Panc1 (cell line): ENCODE measurements around the gene PROX1. TPM values are rescaled to one million over a fixed set of nuclear protein-coding genes. Genes with fewer than 3 reads are reported as not detected.

Source experiments
- ATAC-seq: fragments of 200-7000 bp; cut with Tn5 transposase; 2 replicates; pipeline ENCODE4 v1.9.1; 2020; ENCODE audit warnings: mild to moderate bottlenecking, moderate library complexity
- BruUV-seq: library from RNA; stranded (reverse); fragments of 400-500 nt; replicated peaks from 2 replicates; lab custom pipeline; 2021; lab: Mats Ljungman, UMichigan
- CTCF ChIA-PET: fragments of 300-600 bp; sonication (Branson Sonifier 250); formaldehyde crosslinking; loops from one replicate; lab custom pipeline; 2022; ENCODE audit warnings: antibody characterized with exemption; lab: Charles Lee
- POLR2A ChIA-PET: fragments of 300-600 bp; sonication (Branson Sonifier 250); formaldehyde crosslinking; loops from one replicate; lab custom pipeline; 2022; ENCODE audit warnings: antibody characterized with exemption; lab: Charles Lee
- DNase-seq: peaks from one replicate; pipeline ENCODE4 v3.0.0-alpha.2; 2010; ENCODE audit warnings: low read depth, low spot score
- H3K27ac ChIP-seq: 2 replicates; pipeline ENCODE4 v1.5.1; 2011; ENCODE audit warnings: mild to moderate bottlenecking, low read length, inconsistent platforms
- H3K27me3 ChIP-seq: fragments of 200-500 bp; sonication (Bioruptor generic); 2 replicates; pipeline ENCODE4 v1.6.0; 2014; ENCODE audit warnings: low read length, inconsistent platforms; ENCODE audit not compliant: control insufficient read depth, insufficient read depth
- H3K36me3 ChIP-seq: fragments of 200-500 bp; sonication (Bioruptor generic); 2 replicates; pipeline ENCODE4 v1.5.1; 2014; ENCODE audit warnings: inconsistent platforms, mild to moderate bottlenecking, low read length, moderate library complexity; ENCODE audit not compliant: control insufficient read depth, insufficient read depth
- H3K4me1 ChIP-seq: 2 replicates; pipeline ENCODE4 v1.5.1; 2011; ENCODE audit warnings: inconsistent platforms, mild to moderate bottlenecking, low read length, moderate library complexity; ENCODE audit not compliant: control insufficient read depth, insufficient read depth
- H3K4me3 ChIP-seq, 2 experiments: 2 replicates each; pipeline ENCODE4 v1.5.1; 2011 to 2012; ENCODE audit warnings: low read depth in 2 of 2, low read length in 2 of 2, mild to moderate bottlenecking in 2 of 2, inconsistent platforms in 1 of 2, moderate library complexity in 1 of 2
- H3K9me3 ChIP-seq: fragments of 200-500 bp; sonication (Bioruptor generic); 2 replicates; pipeline ENCODE4 v1.5.1; 2014; ENCODE audit warnings: low read depth, mild to moderate bottlenecking, inconsistent platforms, low read length, moderate library complexity; ENCODE audit not compliant: control insufficient read depth, insufficient read depth
- CTCF ChIP-seq: fragments of 450-650 bp; IDR thresholded peaks from 2 replicates; pipeline ENCODE4 v1.5.1; 2017; ENCODE audit warnings: mild to moderate bottlenecking
- POLR2AphosphoS5 ChIP-seq: IDR thresholded peaks from 2 replicates; pipeline ENCODE4 v1.6.1; 2012; ENCODE audit warnings: mild to moderate bottlenecking, low read depth, low read length, moderate library complexity
- REST ChIP-seq, 2 experiments: IDR thresholded peaks; 2 replicates each; pipeline ENCODE4 v1.6.1; 2011 to 2012; ENCODE audit warnings: low read depth in 2 of 2, control low read depth in 1 of 2, low read length in 1 of 2, mild to moderate bottlenecking in 1 of 2, moderate library complexity in 1 of 2; ENCODE audit not compliant: insufficient read depth in 1 of 2
- SIN3A ChIP-seq: IDR thresholded peaks from 2 replicates; pipeline ENCODE4 v1.6.1; 2012; ENCODE audit warnings: low read depth, mild to moderate bottlenecking, low read length, moderate library complexity, borderline replicate concordance; ENCODE audit not compliant: insufficient read depth
- TCF7L2 ChIP-seq: IDR thresholded peaks from 2 replicates; pipeline ENCODE4 v1.6.1; 2011; ENCODE audit warnings: mild to moderate bottlenecking, low read depth, low read length, inconsistent platforms
- in situ Hi-C: cut with HindIII; loops from 2 replicates; pipeline ENCODE4 v1.10.0; 2016; ENCODE audit warnings: low sequenced_read_pairs, low pct_unique_long_range_greater_than_20kb
- intact Hi-C: fragments of 100-400 bp; cut with micrococcal nuclease; formaldehyde crosslinking; loops from one replicate; pipeline ENCODE4 v1.10.0; 2022; ENCODE audit not compliant: unreplicated experiment
- total RNA-seq: library from RNA; stranded (reverse); gene quantifications from one replicate; pipeline ENCODE4 v1.2.1, GENCODE V29; 2021; ENCODE audit not compliant: unreplicated experiment

Gene PROX1
- total RNA-seq, 1 experiment from 2014 or later = 0.13 TPM

- TF ChIP-seq POLR2AphosphoS5 (no peak), SIN3A (no peak), CTCF (no peak), REST (IDR thresholded peaks at IDR 0.05; ENCODE audit: insufficient read depth in 1 of 2, low read depth in 2 of 2, low read length in 1 of 2) (no peak), TCF7L2 (no peak)
- CTCF ChIA-PET = interaction anchor here (0.8 kb wide), 1 partner anchor 297 kb away, joined by 3 read pairs; no protein-coding TSS in a partner anchor
- intact Hi-C loops (no loop called here), in situ Hi-C loops (no loop called here)
- no TSS peak for BruUV-seq
- H3K9me3 ChIP-seq = no peaks in the 10 kb centered on the region
- POLR2A ChIA-PET = no interaction called here
- ATAC-seq (no peak), DNase-seq (no peak)
- H3K27ac ChIP-seq = no peak overlapping the region
- no peak overlapping the region for H3K4me3 ChIP-seq
- H3K27me3 ChIP-seq = peaks cover 12% of the 10 kb centered on the region
- H3K36me3 ChIP-seq = no peaks in the 10 kb centered on the region
- H3K4me1 ChIP-seq = no peaks in the 10 kb centered on the region
Measured at GRCh38 chr1:214031267-214031650, 43.5 kb downstream of the PROX1 start.

- in situ Hi-C loops = no loop called here
- intact Hi-C loops = no loop called here
- BruUV-seq = no TSS peak
- ATAC-seq (no peak), DNase-seq (no peak)
- Histone ChIP-seq H3K9me3 (no peaks in the 10 kb centered on the region), H3K36me3 (no peaks in the 10 kb centered on the region), H3K4me3 (no peak overlapping the region), H3K4me1 (no peaks in the 10 kb centered on the region), H3K27ac (no peak overlapping the region), H3K27me3 (peaks cover 7% of the 10 kb centered on the region)
- ChIA-PET CTCF (no interaction called here), POLR2A (no interaction called here)
- TF ChIP-seq SIN3A (no peak), REST (IDR thresholded peaks at IDR 0.05; ENCODE audit: insufficient read depth in 1 of 2, low read depth in 2 of 2, low read length in 1 of 2) (no peak), TCF7L2 (no peak), CTCF (no peak), POLR2AphosphoS5 (no peak)
Measured at GRCh38 chr1:214037468-214037867, 49.7 kb downstream of the PROX1 start.
